ENCODE measurements around the gene RUNX1.

- TF ChIP-seq CTCF (IDR thresholded peaks at IDR 0.05): no peak
- no peak for TF ChIP-seq POLR2AphosphoS5 (IDR thresholded peaks at IDR 0.05; ENCODE audit: insufficient read depth in 1 of 2, low read depth in 1 of 2)
- TF ChIP-seq POLR2A (IDR thresholded peaks at IDR 0.05): no peak
These were observed 83.6 kb downstream of the RUNX1 start for GRCh38 chr21:34965200-34966174.

Measured in vagina (tissue), 2 donors.